ENCODE measurements around the gene ARHGAP26.

- TF ChIP-seq CTCF (IDR thresholded peaks at IDR 0.05) (no peak), POLR2A (IDR thresholded peaks at IDR 0.05) (no peak)
These were observed 177.2 kb downstream of the ARHGAP26 start for GRCh38 chr5:142947427-142947709.
